Upper lobe of right lung (tissue), 1 donor: ENCODE results near the gene NECAP2. TPM values are rescaled to one million over a fixed set of nuclear protein-coding genes. Genes with fewer than 3 reads are reported as not detected.
"Not testable (repeated sequence)": the region's sequence is repeated elsewhere in the genome, so short reads cannot be mapped to it uniquely, and the experiment has no call there.

Experiments used
- ATAC-seq: fragments of 200-7000 bp; cut with Tn5 transposase; one replicate; pipeline ENCODE4 v1.9.1; 2020; ENCODE audit warnings: mild to moderate bottlenecking, moderate library complexity
- DNase-seq: peaks from one replicate; pipeline ENCODE4 v3.0.0-alpha.2; 2020
- H3K27ac ChIP-seq: fragments of 200-600 bp; one replicate; pipeline ENCODE4 v1.8.0; 2022
- H3K27me3 ChIP-seq: fragments of 200-600 bp; one replicate; pipeline ENCODE4 v1.8.0; 2022; ENCODE audit warnings: mild to moderate bottlenecking
- H3K36me3 ChIP-seq: fragments of 200-600 bp; one replicate; pipeline ENCODE4 v1.8.0; 2022
- H3K4me1 ChIP-seq: fragments of 200-600 bp; one replicate; pipeline ENCODE4 v1.8.0; 2022
- H3K4me3 ChIP-seq: fragments of 200-600 bp; one replicate; pipeline ENCODE4 v1.8.0; 2022; ENCODE audit warnings: mild to moderate bottlenecking
- H3K9me3 ChIP-seq: fragments of 200-600 bp; one replicate; pipeline ENCODE4 v1.8.0; 2022
- intact Hi-C: fragments of 100-400 bp; cut with DNase I; formaldehyde crosslinking; loops from one replicate; pipeline ENCODE4 v1.11.0; 2022
- total RNA-seq: library from RNA; stranded (reverse); fragmentation: NEBNext Ultra II Directional; extraction: Animal tissue kit (Norgen Biotek cat#: 25700); gene quantifications from one replicate; pipeline ENCODE4 v1.2.1, GENCODE V29; 2021
- TF ChIP-seq, protein P1 (sequence below): fragments of 200-600 bp; IDR thresholded peaks from one replicate; pipeline ENCODE4 v1.8.0; 2022; ENCODE audit warnings: antibody characterized with exemption
- donor health status: DM: no; HTN: yes; CAD: no; lungs with severe emphysema.

The NECAP2 gene
- total RNA-seq, 1 donor from 2014 or later, result 78.1 TPM

DNA sequence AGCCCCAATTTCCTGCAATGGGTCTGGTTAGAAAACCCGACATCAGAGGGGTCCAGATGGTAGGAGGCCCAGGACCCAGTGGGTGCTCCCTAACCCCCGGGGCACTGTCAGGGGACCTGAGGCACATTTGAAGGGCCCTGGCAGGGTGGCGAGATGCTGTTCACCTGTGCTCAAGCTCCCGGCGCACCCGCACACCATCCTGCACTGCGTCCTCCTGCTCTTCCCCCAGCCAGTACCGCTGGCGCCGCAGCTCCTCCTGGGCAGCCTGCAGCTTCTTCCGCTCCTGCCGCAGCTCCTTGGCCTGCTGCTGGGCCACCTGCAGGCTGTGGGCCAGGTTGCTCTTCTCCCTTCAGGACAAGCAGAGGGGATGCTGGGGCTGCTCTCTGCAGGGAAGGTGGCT, 37.6 kb downstream of the NECAP2 start:
- Histone ChIP-seq H3K36me3 (peaks cover 75% of the 10 kb centered on the region), H3K27ac (no peak overlapping the region), H3K4me1 (no peaks in the 10 kb centered on the region), H3K27me3 (no peaks in the 10 kb centered on the region), H3K9me3 (no peaks in the 10 kb centered on the region), H3K4me3 (no peak overlapping the region)
- ATAC-seq (no peak), DNase-seq (peak; percentile 44)
- TF ChIP-seq, protein P1, sequence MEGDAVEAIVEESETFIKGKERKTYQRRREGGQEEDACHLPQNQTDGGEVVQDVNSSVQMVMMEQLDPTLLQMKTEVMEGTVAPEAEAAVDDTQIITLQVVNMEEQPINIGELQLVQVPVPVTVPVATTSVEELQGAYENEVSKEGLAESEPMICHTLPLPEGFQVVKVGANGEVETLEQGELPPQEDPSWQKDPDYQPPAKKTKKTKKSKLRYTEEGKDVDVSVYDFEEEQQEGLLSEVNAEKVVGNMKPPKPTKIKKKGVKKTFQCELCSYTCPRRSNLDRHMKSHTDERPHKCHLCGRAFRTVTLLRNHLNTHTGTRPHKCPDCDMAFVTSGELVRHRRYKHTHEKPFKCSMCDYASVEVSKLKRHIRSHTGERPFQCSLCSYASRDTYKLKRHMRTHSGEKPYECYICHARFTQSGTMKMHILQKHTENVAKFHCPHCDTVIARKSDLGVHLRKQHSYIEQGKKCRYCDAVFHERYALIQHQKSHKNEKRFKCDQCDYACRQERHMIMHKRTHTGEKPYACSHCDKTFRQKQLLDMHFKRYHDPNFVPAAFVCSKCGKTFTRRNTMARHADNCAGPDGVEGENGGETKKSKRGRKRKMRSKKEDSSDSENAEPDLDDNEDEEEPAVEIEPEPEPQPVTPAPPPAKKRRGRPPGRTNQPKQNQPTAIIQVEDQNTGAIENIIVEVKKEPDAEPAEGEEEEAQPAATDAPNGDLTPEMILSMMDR, result no peak
- intact Hi-C loops, result no loop called here

DNA sequence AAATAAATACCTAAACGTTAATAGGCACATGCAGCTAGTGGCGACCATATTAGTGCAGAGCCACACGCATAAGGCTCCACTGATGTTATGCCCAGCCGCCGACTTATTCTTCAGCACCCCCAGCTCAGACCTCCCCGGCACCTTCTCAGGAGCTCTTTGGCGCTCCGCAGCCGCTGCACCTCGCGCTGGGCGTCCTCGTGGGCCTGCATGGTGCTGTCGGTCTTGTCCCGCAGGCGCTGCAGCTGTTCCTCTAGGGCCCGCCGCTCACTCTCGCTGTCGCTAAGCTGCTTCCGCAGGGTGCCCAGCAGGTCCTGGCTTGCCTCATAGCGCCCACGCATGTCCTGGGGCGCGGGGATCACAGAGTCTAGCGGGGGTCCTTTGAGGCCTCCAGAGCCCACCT, 42.6 kb downstream of the NECAP2 start:
- H3K4me1 ChIP-seq, H3K27ac ChIP-seq, H3K4me3 ChIP-seq, intact Hi-C loops, H3K9me3 ChIP-seq, H3K27me3 ChIP-seq: not testable (repeated sequence)
- ATAC-seq (peak; percentile 45), DNase-seq (peak; percentile 48)
- peaks cover 58% of the 10 kb centered on the region for H3K36me3 ChIP-seq

DNA sequence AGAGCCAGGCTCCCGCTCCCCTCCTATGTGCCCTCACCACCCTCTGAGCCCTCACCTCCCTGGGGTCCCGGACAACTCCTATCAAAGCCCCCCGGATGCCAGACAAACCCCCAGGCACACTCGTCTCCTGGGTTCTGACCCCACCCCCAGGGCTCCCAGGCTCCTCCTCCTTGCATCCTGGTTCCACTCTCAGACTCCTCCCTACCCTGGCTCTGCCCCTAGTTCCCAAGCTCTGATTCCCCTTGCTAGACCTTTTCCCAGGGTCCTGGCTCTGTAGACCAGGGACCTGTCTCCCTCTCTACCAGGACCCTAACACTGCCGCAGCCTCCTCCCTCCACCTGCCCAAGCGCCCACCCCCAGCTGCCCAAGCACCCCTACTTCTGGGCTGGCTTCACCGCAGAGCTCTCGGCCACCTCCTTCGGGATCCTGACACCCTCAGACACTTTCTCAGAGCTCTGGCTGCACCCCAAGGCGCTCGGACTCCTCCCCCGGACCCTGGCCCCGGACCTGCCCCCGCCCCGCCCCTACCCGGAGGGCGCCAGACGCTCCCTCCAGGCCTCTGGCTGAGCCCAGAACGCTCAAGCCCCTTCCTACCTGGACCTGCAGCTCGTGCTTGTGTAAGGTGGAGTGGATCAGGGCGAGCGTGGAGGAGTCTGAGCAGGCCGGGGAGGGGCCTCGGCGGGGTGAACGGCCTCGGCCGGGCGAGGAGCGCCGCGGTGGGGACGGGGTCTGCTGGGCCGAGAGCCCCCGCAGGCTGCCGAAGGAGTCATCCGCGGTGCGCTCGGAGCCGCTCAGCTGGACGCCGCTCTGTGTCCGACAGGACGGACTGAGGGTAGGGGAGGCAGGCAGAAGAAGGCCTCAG, 43.3 kb downstream of the NECAP2 start:
- ATAC-seq (peak; percentile 26), DNase-seq (peak; percentile 51)
- intact Hi-C loops, H3K9me3 ChIP-seq, H3K4me3 ChIP-seq, H3K4me1 ChIP-seq, H3K27me3 ChIP-seq, H3K27ac ChIP-seq: not testable (repeated sequence)
- H3K36me3 ChIP-seq, result peaks cover 52% of the 10 kb centered on the region

DNA sequence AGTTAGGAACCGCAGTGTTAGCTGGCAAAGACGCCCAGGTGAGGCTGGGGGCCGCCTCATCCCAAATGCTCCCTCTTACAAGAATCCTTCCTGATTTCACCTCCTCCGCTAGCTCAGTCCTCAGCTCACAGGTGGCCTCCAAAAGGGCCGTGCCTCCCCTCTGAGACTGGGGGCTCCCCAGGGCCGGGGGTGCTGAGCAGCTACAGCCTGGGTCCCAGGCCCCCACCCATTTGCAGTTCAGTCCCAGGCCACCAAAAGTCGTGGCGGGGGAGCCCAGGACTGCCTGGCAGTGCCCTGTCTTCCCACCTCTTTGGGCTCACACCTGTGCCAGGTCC, 43.9 kb downstream of the NECAP2 start:
- H3K27me3 ChIP-seq, result no peaks in the 10 kb centered on the region
- no peak overlapping the region for H3K27ac ChIP-seq
- H3K9me3 ChIP-seq, result no peaks in the 10 kb centered on the region
- intact Hi-C loops, result no loop called here
- TF ChIP-seq, protein P1, result no peak
- peaks cover 55% of the 10 kb centered on the region for H3K36me3 ChIP-seq
- peak; percentile 59 for DNase-seq
- peak; percentile 13 for ATAC-seq
- no peak overlapping the region for H3K4me3 ChIP-seq
- no peaks in the 10 kb centered on the region for H3K4me1 ChIP-seq

DNA sequence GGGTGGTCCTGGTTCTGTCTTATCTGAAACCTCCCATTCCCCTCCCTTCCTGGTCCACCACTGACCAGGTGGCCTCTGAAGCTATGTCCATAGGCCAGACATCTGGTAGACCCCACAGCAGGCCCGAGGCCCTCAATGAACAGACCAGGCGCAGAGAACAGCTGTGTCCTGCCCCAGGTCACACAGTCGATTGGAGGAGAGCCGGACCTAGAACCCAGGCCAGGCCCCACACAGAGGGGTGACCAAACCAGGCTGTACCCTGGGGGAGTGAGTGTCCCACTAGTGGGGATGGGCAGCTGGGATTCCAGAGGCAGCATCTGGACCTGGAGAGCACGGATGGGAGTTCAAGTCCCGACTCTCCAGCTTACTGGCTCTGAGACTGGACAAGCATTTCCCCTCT, 44.4 kb downstream of the NECAP2 start:
- Histone ChIP-seq H3K36me3 (peaks cover 59% of the 10 kb centered on the region), H3K9me3 (no peaks in the 10 kb centered on the region), H3K4me1 (no peaks in the 10 kb centered on the region), H3K4me3 (no peak overlapping the region), H3K27me3 (no peaks in the 10 kb centered on the region), H3K27ac (no peak overlapping the region)
- ATAC-seq, result peak; percentile 21
- TF ChIP-seq, protein P1, result no peak
- intact Hi-C loops, result no loop called here
- peak; percentile 25 for DNase-seq

DNA sequence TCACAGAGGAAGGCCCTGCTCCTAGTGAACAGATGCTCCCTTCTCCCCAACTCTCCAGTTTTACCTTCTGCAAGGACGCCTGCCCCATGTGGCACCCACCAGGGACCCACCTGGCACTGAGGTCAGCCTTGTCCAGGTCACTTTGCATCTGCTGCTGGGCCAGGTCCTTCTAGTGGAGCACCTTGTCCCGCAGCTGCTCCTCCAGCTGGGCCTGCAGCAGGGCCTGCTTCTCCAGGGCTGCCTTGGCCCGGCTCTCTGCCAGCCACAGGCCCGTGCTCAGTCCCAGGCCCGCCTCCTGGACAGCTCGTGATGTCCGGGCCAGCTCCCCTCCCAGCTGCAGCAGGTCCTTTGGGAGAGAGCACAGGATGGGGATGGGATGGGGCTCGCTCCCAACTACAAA, 45.8 kb downstream of the NECAP2 start:
- intact Hi-C loops, result not testable (repeated sequence)

DNA sequence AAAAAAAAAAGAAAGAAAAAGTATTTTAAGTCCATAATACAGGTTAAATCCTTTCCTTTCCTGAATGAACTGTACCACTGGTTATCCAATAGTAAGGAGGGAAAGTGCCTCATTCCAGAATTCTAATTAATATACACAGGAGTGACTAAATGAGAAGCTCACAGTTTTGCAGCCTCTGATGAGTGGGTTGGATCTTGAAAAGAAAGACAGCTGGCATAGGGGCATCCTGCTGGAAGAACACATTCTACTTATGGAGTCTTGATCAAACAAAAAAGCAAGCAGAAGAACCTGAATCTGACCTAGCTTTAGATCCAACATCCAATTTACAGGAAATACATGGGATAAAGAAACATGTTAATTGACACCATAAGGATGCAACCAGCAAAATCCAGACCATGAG, 46.5 kb downstream of the NECAP2 start:
- H3K9me3 ChIP-seq, H3K27me3 ChIP-seq, DNase-seq, H3K4me1 ChIP-seq, ATAC-seq, H3K27ac ChIP-seq, intact Hi-C loops, H3K4me3 ChIP-seq: not testable (repeated sequence)
- peaks cover 40% of the 10 kb centered on the region for H3K36me3 ChIP-seq

More for the DNA sequence above, 45.8 kb downstream of the NECAP2 start:
- H3K27me3 ChIP-seq, H3K4me3 ChIP-seq, H3K4me1 ChIP-seq, H3K9me3 ChIP-seq, H3K27ac ChIP-seq, ATAC-seq: not testable (repeated sequence)
- H3K36me3 ChIP-seq, result peaks cover 45% of the 10 kb centered on the region
- peak; percentile 41 for DNase-seq

DNA sequence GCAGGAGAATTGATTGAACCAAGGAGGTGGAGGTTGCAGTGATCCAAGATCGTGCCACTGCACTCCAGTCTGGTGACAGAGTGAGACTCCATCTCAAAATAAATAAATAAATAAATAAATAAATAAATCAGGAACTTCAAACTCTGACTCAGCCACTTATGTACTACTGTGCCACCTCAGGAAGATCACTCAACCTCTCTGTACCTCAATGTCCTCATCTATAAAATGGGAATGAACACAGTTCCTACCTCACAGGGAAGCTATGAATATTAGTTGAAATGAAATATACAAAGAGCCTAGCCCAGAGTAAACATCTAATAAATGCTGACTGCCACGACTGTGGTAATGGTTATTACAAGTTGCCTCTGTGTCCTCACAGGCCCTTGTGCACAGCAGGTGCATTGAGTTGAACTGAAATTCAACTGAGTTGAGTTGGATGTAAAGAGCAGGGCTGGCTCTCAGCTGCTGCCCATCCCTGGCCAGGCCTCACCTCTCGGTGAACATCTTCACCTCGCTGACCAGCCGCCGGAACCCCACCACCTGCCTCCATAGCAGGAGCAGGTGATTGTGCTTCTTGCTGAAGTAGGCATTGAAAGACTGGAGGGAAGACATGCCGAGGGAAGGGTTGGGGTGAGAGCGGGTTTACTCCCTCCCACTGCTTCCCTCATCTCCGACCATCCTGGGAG, 48.8 kb downstream of the NECAP2 start:
- H3K9me3 ChIP-seq, H3K27ac ChIP-seq, intact Hi-C loops, ATAC-seq, H3K4me1 ChIP-seq, H3K4me3 ChIP-seq, DNase-seq, H3K27me3 ChIP-seq: not testable (repeated sequence)
- peaks cover 23% of the 10 kb centered on the region for H3K36me3 ChIP-seq
